A549 (cell line): Measurements from ENCODE around the gene UBA3.

ENCODE experiments used
- CHD4 ChIP-seq: fragments of 200-600 bp; sonication (generic); IDR thresholded peaks from 2 replicates; pipeline ENCODE4 v1.6.1; 2016; ENCODE audit warnings: antibody characterized with exemption, mild to moderate bottlenecking, borderline replicate concordance
- CTCF ChIP-seq: fragments of >200 bp; sonication (Bioruptor Twin); formaldehyde crosslinking; IDR thresholded peaks from 3 replicates; pipeline ENCODE4 v1.5.1; 2016
- ESRRA ChIP-seq: fragments of 150-350 bp; IDR thresholded peaks from 2 replicates; pipeline ENCODE4 v1.6.1; 2014; ENCODE audit warnings: mild to moderate bottlenecking, low read length, borderline replicate concordance
- HDAC2 ChIP-seq: fragments of 200-600 bp; sonication (generic); IDR thresholded peaks from 2 replicates; pipeline ENCODE4 v1.6.1; 2016
- JUN ChIP-seq, 2 experiments: fragments of >200 bp; sonication (Bioruptor Twin); formaldehyde crosslinking; IDR thresholded peaks; 2 replicates in 1 of 2; 3 replicates in 1 of 2; pipeline ENCODE4 v1.6.1; 2016 to 2017
- KDM1A ChIP-seq: fragments of 200-600 bp; sonication (generic); IDR thresholded peaks from 2 replicates; pipeline ENCODE4 v1.6.1; 2016; ENCODE audit warnings: low read depth, mild to moderate bottlenecking
- MAX ChIP-seq: IDR thresholded peaks from 2 replicates; pipeline ENCODE4 v1.6.1; 2012
- POLR2A ChIP-seq: IDR thresholded peaks from 2 replicates; pipeline ENCODE4 v1.6.1; 2012; ENCODE audit warnings: mild to moderate bottlenecking, low read length
- TFCP2L1 ChIP-seq: fragments of 250-450 bp; sonication (Bioruptor Pico); IDR thresholded peaks from 2 replicates; pipeline ENCODE4 v1.5.0; 2021; ENCODE audit warnings: mild to moderate bottlenecking
- ZFP36 ChIP-seq: fragments of 450-650 bp; IDR thresholded peaks from 2 replicates; pipeline ENCODE4 v1.6.1; 2014; ENCODE audit warnings: borderline replicate concordance; ENCODE audit not compliant: partially characterized antibody
- ZSCAN20 ChIP-seq: fragments of 250-450 bp; sonication (Bioruptor Pico); IDR thresholded peaks from 2 replicates; pipeline ENCODE4 v1.8.0; 2022; ENCODE audit warnings: mild to moderate bottlenecking, moderate library complexity
- TF ChIP-seq, protein P1 (sequence below): fragments of 200-600 bp; sonication (generic); IDR thresholded peaks from 2 replicates; pipeline ENCODE4 v1.6.1; 2016; ENCODE audit warnings: antibody characterized with exemption, mild to moderate bottlenecking, moderate library complexity

DNA sequence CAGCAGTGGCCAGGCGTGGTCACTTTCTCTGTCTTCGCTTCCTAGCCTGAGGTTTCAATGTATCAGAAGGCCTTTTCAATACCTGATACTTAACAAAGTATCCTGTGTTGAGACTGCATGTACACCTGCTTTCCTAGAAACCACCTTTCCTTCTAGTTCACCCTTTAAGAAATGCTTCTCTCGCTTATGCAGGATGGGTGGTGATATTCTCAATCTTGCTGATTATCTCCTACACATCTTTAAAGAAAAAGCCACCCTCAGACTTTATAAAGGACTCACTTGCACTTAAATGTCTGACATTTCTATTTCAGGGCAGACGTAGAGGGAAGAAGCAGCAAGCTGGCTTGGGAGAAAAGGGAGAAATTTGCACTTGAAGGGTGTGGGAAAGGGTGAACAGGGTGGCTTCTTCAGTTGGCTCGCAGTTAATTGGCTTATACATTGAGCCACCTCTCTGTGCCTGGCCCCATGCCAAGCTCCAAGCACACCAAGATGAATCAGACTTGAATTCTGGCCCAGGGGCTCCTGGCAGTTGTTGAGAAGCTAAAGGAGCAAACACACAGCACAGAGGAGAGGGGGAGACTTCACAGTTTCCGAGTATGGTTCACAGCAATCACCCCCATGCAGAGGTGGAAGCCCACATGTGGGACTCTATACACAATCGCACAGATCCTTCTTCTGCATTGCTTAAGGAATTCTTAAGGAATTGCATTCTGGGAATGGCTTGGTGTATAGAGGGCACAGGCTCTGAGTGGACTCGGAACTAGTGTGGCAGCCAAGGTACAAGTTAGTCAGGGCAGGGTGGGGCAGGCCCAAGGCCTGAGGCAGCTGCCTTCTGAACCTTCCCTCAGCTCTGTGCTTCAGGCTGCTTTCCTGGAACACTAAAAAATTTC, 5.9 kb upstream of the UBA3 start:
- TF ChIP-seq MAX (peak; percentile 28; the same call in 1 of the 2 replicates), HDAC2 (no peak), JUN (IDR thresholded peaks at IDR 0.05) (peak in 1 of 2 experiments; percentile 42; a peak in 2 of 5 replicates), TFCP2L1 (CRISPR knock-in tag) (no peak), CTCF (no peak), POLR2A (no peak), ZSCAN20 (no peak), CHD4 (no peak), KDM1A (no peak), ZFP36 (no peak), ESRRA (no peak)
- TF ChIP-seq, protein P1, sequence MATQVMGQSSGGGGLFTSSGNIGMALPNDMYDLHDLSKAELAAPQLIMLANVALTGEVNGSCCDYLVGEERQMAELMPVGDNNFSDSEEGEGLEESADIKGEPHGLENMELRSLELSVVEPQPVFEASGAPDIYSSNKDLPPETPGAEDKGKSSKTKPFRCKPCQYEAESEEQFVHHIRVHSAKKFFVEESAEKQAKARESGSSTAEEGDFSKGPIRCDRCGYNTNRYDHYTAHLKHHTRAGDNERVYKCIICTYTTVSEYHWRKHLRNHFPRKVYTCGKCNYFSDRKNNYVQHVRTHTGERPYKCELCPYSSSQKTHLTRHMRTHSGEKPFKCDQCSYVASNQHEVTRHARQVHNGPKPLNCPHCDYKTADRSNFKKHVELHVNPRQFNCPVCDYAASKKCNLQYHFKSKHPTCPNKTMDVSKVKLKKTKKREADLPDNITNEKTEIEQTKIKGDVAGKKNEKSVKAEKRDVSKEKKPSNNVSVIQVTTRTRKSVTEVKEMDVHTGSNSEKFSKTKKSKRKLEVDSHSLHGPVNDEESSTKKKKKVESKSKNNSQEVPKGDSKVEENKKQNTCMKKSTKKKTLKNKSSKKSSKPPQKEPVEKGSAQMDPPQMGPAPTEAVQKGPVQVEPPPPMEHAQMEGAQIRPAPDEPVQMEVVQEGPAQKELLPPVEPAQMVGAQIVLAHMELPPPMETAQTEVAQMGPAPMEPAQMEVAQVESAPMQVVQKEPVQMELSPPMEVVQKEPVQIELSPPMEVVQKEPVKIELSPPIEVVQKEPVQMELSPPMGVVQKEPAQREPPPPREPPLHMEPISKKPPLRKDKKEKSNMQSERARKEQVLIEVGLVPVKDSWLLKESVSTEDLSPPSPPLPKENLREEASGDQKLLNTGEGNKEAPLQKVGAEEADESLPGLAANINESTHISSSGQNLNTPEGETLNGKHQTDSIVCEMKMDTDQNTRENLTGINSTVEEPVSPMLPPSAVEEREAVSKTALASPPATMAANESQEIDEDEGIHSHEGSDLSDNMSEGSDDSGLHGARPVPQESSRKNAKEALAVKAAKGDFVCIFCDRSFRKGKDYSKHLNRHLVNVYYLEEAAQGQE: no peak
